Karpas-422 (cell line): ENCODE results near the gene EML6. TPM values are rescaled to one million over a fixed set of nuclear protein-coding genes. Genes with fewer than 3 reads are reported as not detected.
"Not testable (repeated sequence)": the region's sequence is repeated elsewhere in the genome, so short reads cannot be mapped to it uniquely, and the experiment has no call there.

ENCODE experiments used
- DNase-seq: peaks from one replicate; pipeline ENCODE4 v3.0.0-alpha.2; 2015
- H2AFZ ChIP-seq: fragments of 200-600 bp; sonication (generic); 2 replicates; pipeline ENCODE4 v1.6.1; 2014; ENCODE audit warnings: antibody characterized with exemption, low read length, mixed read lengths
- H3K27ac ChIP-seq: fragments of 200-600 bp; sonication (generic); 2 replicates; pipeline ENCODE4 v1.5.1; 2014; ENCODE audit warnings: mild to moderate bottlenecking, low read length, moderate library complexity
- H3K27me3 ChIP-seq: fragments of 200-600 bp; sonication (generic); 2 replicates; pipeline ENCODE4 v1.6.1; 2014; ENCODE audit warnings: low read length, mixed read lengths
- H3K36me3 ChIP-seq: fragments of 200-600 bp; sonication (generic); 2 replicates; pipeline ENCODE4 v1.6.1; 2014; ENCODE audit warnings: low read length, mixed read lengths; ENCODE audit not compliant: insufficient read depth
- H3K4me1 ChIP-seq: fragments of 200-600 bp; sonication (generic); 2 replicates; pipeline ENCODE4 v1.6.1; 2014; ENCODE audit warnings: mild to moderate bottlenecking, low read length, mixed read lengths
- H3K4me2 ChIP-seq: fragments of 200-600 bp; sonication (generic); 2 replicates; pipeline ENCODE4 v1.6.1; 2014; ENCODE audit warnings: low read length, low read depth, mild to moderate bottlenecking; ENCODE audit not compliant: poor library complexity, severe bottlenecking
- H3K4me3 ChIP-seq: fragments of 200-600 bp; sonication (generic); 2 replicates; pipeline ENCODE4 v1.5.1; 2014; ENCODE audit warnings: mild to moderate bottlenecking, antibody characterized with exemption, low read length, mixed read lengths
- H3K79me2 ChIP-seq: fragments of 200-600 bp; sonication (generic); 2 replicates; pipeline ENCODE4 v1.6.1; 2014; ENCODE audit warnings: mild to moderate bottlenecking, low read length, mixed read lengths
- H3K9ac ChIP-seq: fragments of 200-600 bp; sonication (generic); 2 replicates; pipeline ENCODE4 v1.6.0; 2014; ENCODE audit warnings: low read length
- H3K9me2 ChIP-seq: fragments of 200-600 bp; sonication (generic), shearing (Covaris generic); replicated peaks from 2 replicates; pipeline ENCODE4 v1.6.0; 2014; ENCODE audit warnings: mild to moderate bottlenecking, low read length, moderate library complexity; ENCODE audit not compliant: insufficient read depth
- H3K9me3 ChIP-seq: fragments of 300-700, 200-600 bp; sonication (generic); 2 replicates; pipeline ENCODE4 v1.6.1; 2014; ENCODE audit warnings: low read length, mixed read lengths
- H4K20me1 ChIP-seq: fragments of 200-600 bp; sonication (generic); 2 replicates; pipeline ENCODE4 v1.6.1; 2014; ENCODE audit warnings: mild to moderate bottlenecking, antibody characterized with exemption, low read length, low read depth; ENCODE audit not compliant: insufficient read depth
- total RNA-seq: library from RNA; depleted of rRNA; stranded (reverse); fragments of >200 nt; shearing (Covaris generic); gene quantifications from 2 replicates; pipeline ENCODE4 v1.2.3, GENCODE V29; 2014; ENCODE audit warnings: low replicate concordance

Gene EML6
- total RNA-seq, 1 experiment from 2014 or later = 187 TPM

- no peak overlapping the region for H2AFZ ChIP-seq
- no peak overlapping the region for H3K9ac ChIP-seq
- peaks cover 1% of the 10 kb centered on the region; the same call in 1 of the 2 replicates for H3K4me1 ChIP-seq
- H3K4me2 ChIP-seq = no peak overlapping the region
- no peaks in the 10 kb centered on the region for H3K9me2 ChIP-seq
- no peaks in the 10 kb centered on the region; the same call in 1 of the 2 replicates for H3K79me2 ChIP-seq
- H3K4me3 ChIP-seq = no peak overlapping the region
- H3K27me3 ChIP-seq = no peaks in the 10 kb centered on the region
- no peak overlapping the region for H3K27ac ChIP-seq
- H3K9me3 ChIP-seq = no peaks in the 10 kb centered on the region
- DNase-seq = no peak
- no peaks in the 10 kb centered on the region for H4K20me1 ChIP-seq
- H3K36me3 ChIP-seq = peaks cover 80% of the 10 kb centered on the region
Measured at GRCh38 chr2:54872780-54873179, 149.3 kb downstream of the EML6 start.

DNA sequence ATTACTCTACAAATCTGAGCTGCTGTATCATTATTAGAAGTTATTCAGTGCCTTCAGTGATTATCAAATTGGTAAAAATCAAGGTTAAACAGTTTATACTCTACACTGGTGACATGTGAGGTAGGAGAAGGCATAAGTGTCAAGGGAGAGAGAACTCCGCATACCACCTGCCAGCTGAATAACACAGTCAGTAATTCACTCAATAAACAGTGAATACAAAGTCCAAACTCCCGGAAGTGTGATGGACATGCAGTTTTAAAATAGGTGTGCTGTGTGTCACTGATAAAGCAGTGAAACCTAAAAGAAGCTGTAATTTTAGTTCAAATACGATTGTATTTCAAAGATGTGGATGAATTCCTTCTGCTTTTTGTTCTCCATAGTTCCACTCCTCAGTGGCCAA, 149.8 kb downstream of the EML6 start:
- H3K36me3 ChIP-seq = peaks cover 76% of the 10 kb centered on the region
- not testable (repeated sequence) for H3K79me2 ChIP-seq

DNA sequence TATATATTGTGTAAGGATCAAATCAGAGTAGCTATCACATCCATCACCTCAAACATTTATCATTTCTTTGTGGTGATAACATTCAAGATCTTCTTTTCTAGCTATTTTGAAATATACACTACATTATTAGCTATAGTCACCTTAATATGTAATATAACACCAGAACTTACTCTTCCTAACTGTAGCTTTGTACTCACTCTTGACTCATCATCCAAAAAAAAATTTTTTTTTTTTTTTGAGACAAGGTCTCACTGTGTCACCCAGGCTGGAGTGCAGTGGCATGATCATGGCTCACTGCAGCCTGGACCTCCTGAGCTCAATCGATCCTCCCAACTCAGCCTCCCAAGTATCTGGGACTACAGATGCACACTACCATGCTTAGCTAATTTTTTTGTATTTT, 153.3 kb downstream of the EML6 start:
- H3K27ac ChIP-seq = no peak overlapping the region
- no peaks in the 10 kb centered on the region for H3K79me2 ChIP-seq
- no peaks in the 10 kb centered on the region for H4K20me1 ChIP-seq
- H3K4me3 ChIP-seq = no peak overlapping the region
- no peaks in the 10 kb centered on the region for H3K27me3 ChIP-seq
- H3K9ac ChIP-seq = no peak overlapping the region
- H2AFZ ChIP-seq = no peak overlapping the region
- no peak overlapping the region for H3K4me2 ChIP-seq
- DNase-seq = no peak
- H3K4me1 ChIP-seq = no peaks in the 10 kb centered on the region
- H3K9me3 ChIP-seq = no peaks in the 10 kb centered on the region
- peaks cover 57% of the 10 kb centered on the region for H3K36me3 ChIP-seq
- no peaks in the 10 kb centered on the region for H3K9me2 ChIP-seq

More for the DNA sequence above, 149.8 kb downstream of the EML6 start:
- not testable (repeated sequence) for H3K9ac ChIP-seq, DNase-seq, H3K9me3 ChIP-seq, H3K4me3 ChIP-seq, H4K20me1 ChIP-seq, H3K4me1 ChIP-seq, H3K9me2 ChIP-seq, H3K27ac ChIP-seq, H2AFZ ChIP-seq, H3K4me2 ChIP-seq, H3K27me3 ChIP-seq

DNA sequence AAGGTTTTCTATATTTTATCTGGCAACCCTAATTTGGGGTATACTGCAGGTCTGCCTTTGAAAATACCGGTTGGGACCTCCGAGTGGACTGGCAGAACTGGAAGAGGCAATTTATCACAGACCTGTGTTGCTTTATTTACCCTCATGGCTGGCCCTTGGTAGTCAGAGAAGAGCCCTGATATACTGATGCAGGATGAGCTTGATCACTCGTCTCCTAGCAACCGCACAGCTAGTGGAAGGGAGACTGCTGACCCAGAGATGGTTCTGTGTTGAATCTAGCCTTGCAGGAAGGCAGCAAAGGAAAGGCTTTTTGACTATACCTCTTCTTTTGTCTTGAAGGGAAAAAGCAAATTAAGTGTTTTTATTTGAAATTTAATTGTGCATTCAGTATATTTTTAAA, 154.7 kb downstream of the EML6 start:
- Histone ChIP-seq H4K20me1 (no peaks in the 10 kb centered on the region), H2AFZ (no peak overlapping the region), H3K36me3 (peaks cover 55% of the 10 kb centered on the region; the same call in 1 of the 2 replicates), H3K4me3 (no peak overlapping the region), H3K27me3 (no peaks in the 10 kb centered on the region), H3K9ac (no peak overlapping the region), H3K9me2 (no peaks in the 10 kb centered on the region), H3K27ac (no peak overlapping the region), H3K4me2 (no peak overlapping the region), H3K79me2 (no peaks in the 10 kb centered on the region), H3K9me3 (no peaks in the 10 kb centered on the region), H3K4me1 (no peaks in the 10 kb centered on the region)
- DNase-seq = no peak

GRCh38 chr2:54879032-54879431, 155.6 kb downstream of the EML6 start:
- Histone ChIP-seq H3K27me3 (no peaks in the 10 kb centered on the region), H3K4me3 (no peak overlapping the region), H3K4me2 (no peak overlapping the region), H3K9me2 (no peaks in the 10 kb centered on the region), H3K27ac (no peak overlapping the region), H3K4me1 (no peaks in the 10 kb centered on the region), H4K20me1 (no peaks in the 10 kb centered on the region), H3K36me3 (peaks cover 60% of the 10 kb centered on the region; the same call in 1 of the 2 replicates), H2AFZ (no peak overlapping the region), H3K9ac (no peak overlapping the region), H3K79me2 (no peaks in the 10 kb centered on the region), H3K9me3 (no peaks in the 10 kb centered on the region)
- no peak for DNase-seq

GRCh38 chr2:54879598-54880332, 156.3 kb downstream of the EML6 start:
- H3K9ac ChIP-seq = no peak overlapping the region
- no peaks in the 10 kb centered on the region for H3K9me3 ChIP-seq
- no peaks in the 10 kb centered on the region for H3K79me2 ChIP-seq
- H2AFZ ChIP-seq = no peak overlapping the region
- H3K9me2 ChIP-seq = no peaks in the 10 kb centered on the region
- H4K20me1 ChIP-seq = no peaks in the 10 kb centered on the region
- H3K36me3 ChIP-seq = peaks cover 59% of the 10 kb centered on the region; the same call in 1 of the 2 replicates
- no peak overlapping the region for H3K4me3 ChIP-seq
- no peak overlapping the region for H3K27ac ChIP-seq
- H3K27me3 ChIP-seq = no peaks in the 10 kb centered on the region
- no peak for DNase-seq
- no peak overlapping the region for H3K4me2 ChIP-seq
- no peaks in the 10 kb centered on the region for H3K4me1 ChIP-seq

- H2AFZ ChIP-seq = no peak overlapping the region
- no peaks in the 10 kb centered on the region for H3K9me3 ChIP-seq
- no peak overlapping the region for H3K4me3 ChIP-seq
- H3K27me3 ChIP-seq = no peaks in the 10 kb centered on the region
- no peak overlapping the region for H3K4me2 ChIP-seq
- DNase-seq = no peak
- H3K36me3 ChIP-seq = peaks cover 57% of the 10 kb centered on the region; the same call in 1 of the 2 replicates
- no peaks in the 10 kb centered on the region for H3K4me1 ChIP-seq
- H3K9ac ChIP-seq = no peak overlapping the region
- no peaks in the 10 kb centered on the region for H4K20me1 ChIP-seq
- H3K9me2 ChIP-seq = no peaks in the 10 kb centered on the region
- no peak overlapping the region for H3K27ac ChIP-seq
- H3K79me2 ChIP-seq = no peaks in the 10 kb centered on the region
Measured at GRCh38 chr2:54880428-54880827, 157.0 kb downstream of the EML6 start.

DNA sequence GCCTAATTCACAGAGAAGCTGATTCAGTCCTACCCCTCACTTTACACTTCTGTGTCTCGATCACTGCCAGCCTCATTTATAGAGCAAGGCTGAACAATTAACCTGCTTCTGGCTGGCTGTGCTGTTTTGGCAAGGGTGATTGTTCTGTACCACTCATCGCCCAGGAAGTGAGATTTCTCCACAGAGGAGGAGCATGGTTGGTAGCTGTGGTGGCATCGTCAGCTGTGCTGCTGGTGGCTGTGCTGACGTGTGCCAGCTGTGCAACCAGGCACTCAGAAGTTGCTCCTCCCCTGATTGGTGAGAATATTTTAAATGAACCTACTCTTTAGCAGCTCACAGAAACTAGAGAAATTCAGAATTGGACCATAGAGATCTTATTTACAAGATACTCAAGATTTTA, 158.3 kb downstream of the EML6 start:
- Histone ChIP-seq H3K9me2 (no peaks in the 10 kb centered on the region), H3K27me3 (no peaks in the 10 kb centered on the region), H3K4me1 (no peaks in the 10 kb centered on the region), H2AFZ (no peak overlapping the region), H3K79me2 (no peaks in the 10 kb centered on the region), H3K9ac (no peak overlapping the region), H3K4me3 (no peak overlapping the region), H3K36me3 (peaks cover 46% of the 10 kb centered on the region; the same call in 1 of the 2 replicates), H3K27ac (no peak overlapping the region), H4K20me1 (no peaks in the 10 kb centered on the region), H3K9me3 (no peaks in the 10 kb centered on the region), H3K4me2 (no peak overlapping the region)
- DNase-seq = no peak
